Sigmoid colon (tissue), 7 donors: ENCODE measurements around the gene THSD7A. TPM values are rescaled to one million over a fixed set of nuclear protein-coding genes. Genes with fewer than 3 reads are reported as not detected.

Experiments
- DNase-seq: peaks from one replicate; pipeline ENCODE4 v3.0.0-alpha.2; 2019
- H3K27ac ChIP-seq, 4 donors: fragments of 200-600 bp; sonication (generic); one replicate each; pipeline ENCODE4 v1.5.1; 2016 to 2019; ENCODE audit warnings: mild to moderate bottlenecking in 1 of 4
- H3K27me3 ChIP-seq, 3 donors: fragments of 200-600 bp; sonication (generic); one replicate each; pipeline ENCODE4 v1.5.1; 2019; ENCODE audit warnings: mild to moderate bottlenecking in 1 of 3
- H3K36me3 ChIP-seq, 4 donors: fragments of 200-600 bp; sonication (generic); one replicate each; pipeline ENCODE4 v1.5.1; 2016 to 2019
- H3K4me1 ChIP-seq, 4 donors: fragments of 200-600 bp; sonication (generic); one replicate each; pipeline ENCODE4 v1.5.1; 2017 to 2019
- H3K4me3 ChIP-seq, 4 donors: fragments of 200-600 bp; sonication (generic); one replicate each; pipeline ENCODE4 v1.5.1; 2017 to 2019; ENCODE audit warnings: mild to moderate bottlenecking in 2 of 4, moderate library complexity in 1 of 4
- H3K9me3 ChIP-seq, 4 donors: fragments of 200-600 bp in 3 of 4; sonication (generic) in 3 of 4; one replicate each; pipeline versions ENCODE4 v1.5.1 to v1.6.1; 2013 to 2019
- EP300 ChIP-seq, 4 donors: sonication (generic); formaldehyde crosslinking; IDR thresholded peaks; one replicate each; pipeline ENCODE4 v1.6.1; 2017; ENCODE audit warnings: antibody characterized with exemption in 4 of 4
- POLR2A ChIP-seq, 2 donors: fragments of 450-650 bp; IDR thresholded peaks; one replicate each; pipeline ENCODE4 v1.6.1; 2016; ENCODE audit warnings: antibody characterized with exemption in 2 of 2, mild to moderate bottlenecking in 2 of 2, moderate library complexity in 2 of 2
- POLR2AphosphoS5 ChIP-seq, 4 donors: sonication (generic); formaldehyde crosslinking; IDR thresholded peaks; one replicate each; pipeline ENCODE4 v1.6.1; 2017; ENCODE audit warnings: antibody characterized with exemption in 4 of 4
- WGBS, 2 donors: extraction: QIAGEN DNeasy Blood & Tissue Kit; methylation state at CpG; one replicate each; pipeline ENCODE4 v1.1.7; 2013; 5-methylcytosine and 5-hydroxymethylcytosine counted together
- intact Hi-C: fragments of 100-400 bp; cut with DNase I; formaldehyde crosslinking; loops from one replicate; pipeline ENCODE4 v1.15.1; 2023
- polyA plus RNA-seq, 3 donors: library from polyadenylated mRNA; stranded (reverse); fragments of 200-250 nt; gene quantifications; one replicate each; pipeline ENCODE4 v1.2.3, GENCODE V29; 2013
- total RNA-seq, 4 donors: library from RNA; depleted of rRNA; stranded (reverse); fragments of >200 nt; gene quantifications; one replicate each; pipeline ENCODE4 v1.1.0, GENCODE V29; 2016
- TF ChIP-seq, protein P1 (sequence below), 4 experiments: fragments of 450-650 bp in 3 of 4; fragments of 200-600 bp in 1 of 4; IDR thresholded peaks; one replicate each; pipeline ENCODE4 v1.5.1; 2016 to 2019; ENCODE audit warnings: antibody characterized with exemption in 4 of 4, mild to moderate bottlenecking in 3 of 4, moderate library complexity in 2 of 4
- donor health status: healthy with polysubstance abuse.
- donor health status: Bipolar disorder and iron deficiency.
- donor health status: healthy.

Gene THSD7A
- total and polyA plus RNA-seq, 7 donors, result under 0.01 to 6.9 (median 5.0) TPM

DNA sequence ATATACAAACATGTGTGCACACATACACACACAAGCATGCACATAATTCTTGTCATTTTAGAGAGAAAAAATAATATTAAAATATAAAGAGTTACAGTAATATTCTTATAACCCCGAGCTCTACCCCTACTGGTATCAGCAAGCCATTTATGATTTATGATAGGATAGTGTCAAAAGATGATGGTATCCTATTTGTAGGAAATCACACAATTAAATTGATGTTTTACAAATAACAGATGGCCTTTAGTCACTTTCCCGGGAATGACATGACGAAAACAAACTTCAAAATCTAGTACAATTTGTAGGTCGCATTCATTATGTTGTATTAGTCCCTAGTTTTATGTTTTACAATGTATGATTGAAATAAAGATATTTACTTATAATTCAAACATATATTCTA lies 36.8 kb downstream of the THSD7A start:
- H3K4me3 ChIP-seq, result no peak overlapping the region
- H3K4me1 ChIP-seq, result no peaks in the 10 kb centered on the region
- no peak for DNase-seq
- no peak overlapping the region for H3K27ac ChIP-seq
- intact Hi-C loops, result no loop called here
- TF ChIP-seq POLR2A (IDR thresholded peaks at IDR 0.05), result no peak
- TF ChIP-seq, protein P1, sequence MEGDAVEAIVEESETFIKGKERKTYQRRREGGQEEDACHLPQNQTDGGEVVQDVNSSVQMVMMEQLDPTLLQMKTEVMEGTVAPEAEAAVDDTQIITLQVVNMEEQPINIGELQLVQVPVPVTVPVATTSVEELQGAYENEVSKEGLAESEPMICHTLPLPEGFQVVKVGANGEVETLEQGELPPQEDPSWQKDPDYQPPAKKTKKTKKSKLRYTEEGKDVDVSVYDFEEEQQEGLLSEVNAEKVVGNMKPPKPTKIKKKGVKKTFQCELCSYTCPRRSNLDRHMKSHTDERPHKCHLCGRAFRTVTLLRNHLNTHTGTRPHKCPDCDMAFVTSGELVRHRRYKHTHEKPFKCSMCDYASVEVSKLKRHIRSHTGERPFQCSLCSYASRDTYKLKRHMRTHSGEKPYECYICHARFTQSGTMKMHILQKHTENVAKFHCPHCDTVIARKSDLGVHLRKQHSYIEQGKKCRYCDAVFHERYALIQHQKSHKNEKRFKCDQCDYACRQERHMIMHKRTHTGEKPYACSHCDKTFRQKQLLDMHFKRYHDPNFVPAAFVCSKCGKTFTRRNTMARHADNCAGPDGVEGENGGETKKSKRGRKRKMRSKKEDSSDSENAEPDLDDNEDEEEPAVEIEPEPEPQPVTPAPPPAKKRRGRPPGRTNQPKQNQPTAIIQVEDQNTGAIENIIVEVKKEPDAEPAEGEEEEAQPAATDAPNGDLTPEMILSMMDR (IDR thresholded peaks at IDR 0.05), result no peak
- TF ChIP-seq POLR2AphosphoS5 (IDR thresholded peaks at IDR 0.05), result no peak
- no peak for TF ChIP-seq EP300 (IDR thresholded peaks at IDR 0.05)
- H3K36me3 ChIP-seq, result no peaks in the 10 kb centered on the region
- H3K9me3 ChIP-seq, result no peaks in the 10 kb centered on the region
- H3K27me3 ChIP-seq, result no peaks in the 10 kb centered on the region
- WGBS, 2 donors, result 83% methylated on average over 4 of the region's 4 CpGs

- H3K36me3 ChIP-seq, result no peaks in the 10 kb centered on the region
- no peak for TF ChIP-seq EP300 (IDR thresholded peaks at IDR 0.05)
- TF ChIP-seq POLR2AphosphoS5 (IDR thresholded peaks at IDR 0.05), result no peak
- no peak for TF ChIP-seq POLR2A (IDR thresholded peaks at IDR 0.05)
- TF ChIP-seq, protein P1 (IDR thresholded peaks at IDR 0.05), result no peak
- H3K9me3 ChIP-seq, result no peaks in the 10 kb centered on the region
- H3K27me3 ChIP-seq, result no peaks in the 10 kb centered on the region
- no peak for DNase-seq
- no peak overlapping the region for H3K4me3 ChIP-seq
- no peak overlapping the region for H3K27ac ChIP-seq
- 81 to 89% methylated on average over 4 of the region's 4 CpGs for WGBS, 2 donors
- no peaks in the 10 kb centered on the region for H3K4me1 ChIP-seq
- intact Hi-C loops, result no loop called here
These were observed 39.8 kb downstream of the THSD7A start for GRCh38 chr7:11792166-11792565.

- Histone ChIP-seq H3K9me3 (no peaks in the 10 kb centered on the region), H3K4me1 (no peaks in the 10 kb centered on the region), H3K27ac (no peak overlapping the region), H3K27me3 (no peaks in the 10 kb centered on the region), H3K36me3 (no peaks in the 10 kb centered on the region), H3K4me3 (no peak overlapping the region)
- no peak for TF ChIP-seq EP300 (IDR thresholded peaks at IDR 0.05)
- no peak for TF ChIP-seq POLR2AphosphoS5 (IDR thresholded peaks at IDR 0.05)
- TF ChIP-seq POLR2A (IDR thresholded peaks at IDR 0.05), result no peak
- TF ChIP-seq, protein P1 (IDR thresholded peaks at IDR 0.05), result no peak
- no peak for DNase-seq
- WGBS, 2 donors, result 87 to 88% methylated on average over 3 of the region's 3 CpGs
- intact Hi-C loops, result no loop called here
These were observed 43.4 kb downstream of the THSD7A start for GRCh38 chr7:11788568-11788967.

- DNase-seq, result no peak
- intact Hi-C loops, result no loop called here
- 93 to 95% methylated on average over 4 of the region's 4 CpGs for WGBS, 2 donors
- no peaks in the 10 kb centered on the region for H3K36me3 ChIP-seq
- H3K27me3 ChIP-seq, result no peaks in the 10 kb centered on the region
- H3K4me3 ChIP-seq, result no peak overlapping the region
- no peak overlapping the region for H3K27ac ChIP-seq
- H3K9me3 ChIP-seq, result no peaks in the 10 kb centered on the region
- no peaks in the 10 kb centered on the region for H3K4me1 ChIP-seq
- TF ChIP-seq POLR2A (IDR thresholded peaks at IDR 0.05), result no peak
- TF ChIP-seq POLR2AphosphoS5 (IDR thresholded peaks at IDR 0.05), result no peak
- TF ChIP-seq, protein P1 (IDR thresholded peaks at IDR 0.05), result no peak
- no peak for TF ChIP-seq EP300 (IDR thresholded peaks at IDR 0.05)
These were observed 44.5 kb downstream of the THSD7A start for GRCh38 chr7:11787534-11787933.

DNA sequence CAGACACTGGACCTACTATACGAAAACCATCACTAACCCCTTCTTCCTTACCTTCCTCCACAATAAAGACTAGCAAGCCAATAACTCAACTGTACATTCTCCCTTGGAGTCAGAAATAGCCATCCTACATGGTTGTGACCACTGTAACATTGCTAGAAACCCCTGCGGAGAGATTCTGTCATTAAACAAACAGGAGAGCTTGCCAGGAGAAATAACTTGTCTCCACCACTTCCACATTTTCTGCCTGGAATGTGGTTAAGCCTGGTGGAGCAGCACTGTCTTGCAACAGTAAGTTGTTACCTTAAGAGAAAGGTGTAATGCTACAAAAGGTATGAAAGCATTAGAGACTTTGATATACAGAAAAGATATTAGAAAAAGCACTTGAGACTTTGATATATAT lies 45.8 kb downstream of the THSD7A start:
- Histone ChIP-seq H3K4me3 (no peak overlapping the region), H3K36me3 (no peaks in the 10 kb centered on the region), H3K4me1 (no peaks in the 10 kb centered on the region), H3K27me3 (no peaks in the 10 kb centered on the region), H3K27ac (no peak overlapping the region), H3K9me3 (no peaks in the 10 kb centered on the region)
- no peak for DNase-seq
- TF ChIP-seq, protein P1 (IDR thresholded peaks at IDR 0.05), result no peak
- TF ChIP-seq POLR2AphosphoS5 (IDR thresholded peaks at IDR 0.05), result no peak
- TF ChIP-seq EP300 (IDR thresholded peaks at IDR 0.05), result no peak
- no peak for TF ChIP-seq POLR2A (IDR thresholded peaks at IDR 0.05)
- 70 to 93% methylated on average over 2 of the region's 2 CpGs for WGBS, 2 donors
- intact Hi-C loops, result no loop called here
